HG03521 (cell line): ENCODE measurements around the gene GALNTL6.
"Not testable (repeated sequence)": the region's sequence is repeated elsewhere in the genome, so short reads cannot be mapped to it uniquely, and the experiment has no call there.

Experiments
- ATAC-seq: cut with Tn5 transposase; IDR thresholded peaks from one replicate; pipeline ENCODE4 v1.9.1; 2021; ENCODE audit warnings: mild to moderate bottlenecking, moderate library complexity; ENCODE audit not compliant: unreplicated experiment

GALNTL6 gene

GRCh38 chr4:172785613-172786012 is 972.4 kb downstream of the GALNTL6 start:
- ATAC-seq = no peak

GRCh38 chr4:172786039-172786792 is 973.0 kb downstream of the GALNTL6 start:
- ATAC-seq = no peak

DNA sequence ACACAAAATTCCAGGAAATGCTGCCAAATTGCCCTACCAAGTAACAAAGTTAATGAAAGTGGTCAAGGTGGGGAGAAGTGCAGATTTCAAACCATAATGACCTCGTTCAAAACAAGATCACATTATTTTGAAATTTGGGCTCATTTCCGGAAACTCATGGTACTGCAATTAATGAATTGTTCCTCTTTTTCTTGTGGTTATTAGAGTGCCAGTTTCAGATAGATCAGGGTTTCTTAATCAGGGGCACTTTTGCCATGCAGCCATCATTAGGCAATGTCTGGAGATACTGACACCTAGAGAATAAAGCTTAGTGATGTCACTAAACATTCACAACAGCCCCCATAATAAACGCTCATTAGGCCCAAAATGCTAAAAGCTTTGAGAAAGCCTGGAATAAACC is 973.9 kb downstream of the GALNTL6 start:
- no peak for ATAC-seq

GRCh38 chr4:172791841-172792240 is 978.6 kb downstream of the GALNTL6 start:
- ATAC-seq = no peak

- ATAC-seq = no peak
Measured at GRCh38 chr4:172793565-172794306, 980.5 kb downstream of the GALNTL6 start.

GRCh38 chr4:172794307-172794703 is 981.1 kb downstream of the GALNTL6 start:
- no peak for ATAC-seq

- not testable (repeated sequence) for ATAC-seq
Measured at GRCh38 chr4:172797281-172797680, 984.1 kb downstream of the GALNTL6 start.

DNA sequence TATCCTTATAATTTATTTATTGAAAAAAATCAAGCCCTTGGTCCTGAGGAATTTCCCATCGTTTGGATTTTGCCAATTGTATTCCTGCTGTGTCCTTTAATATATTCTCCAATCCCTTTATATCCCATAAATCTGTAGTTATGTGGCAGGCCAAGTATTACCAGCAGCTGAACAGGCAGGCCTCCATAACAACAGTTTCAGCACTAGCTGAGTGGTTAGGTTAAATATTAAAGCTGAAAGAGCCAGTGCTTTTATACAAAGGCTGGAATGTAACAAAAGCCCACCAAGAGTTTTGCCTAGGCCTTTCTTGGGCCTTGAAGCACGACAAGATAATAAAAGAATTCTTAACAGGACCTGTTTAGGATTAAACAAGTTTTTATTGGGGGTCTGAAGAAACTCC is 988.8 kb downstream of the GALNTL6 start:
- ATAC-seq = no peak

- ATAC-seq = no peak
Measured at GRCh38 chr4:172806841-172807240, 993.6 kb downstream of the GALNTL6 start.

- no peak for ATAC-seq
Measured at GRCh38 chr4:172808196-172808595, 995.0 kb downstream of the GALNTL6 start.

DNA sequence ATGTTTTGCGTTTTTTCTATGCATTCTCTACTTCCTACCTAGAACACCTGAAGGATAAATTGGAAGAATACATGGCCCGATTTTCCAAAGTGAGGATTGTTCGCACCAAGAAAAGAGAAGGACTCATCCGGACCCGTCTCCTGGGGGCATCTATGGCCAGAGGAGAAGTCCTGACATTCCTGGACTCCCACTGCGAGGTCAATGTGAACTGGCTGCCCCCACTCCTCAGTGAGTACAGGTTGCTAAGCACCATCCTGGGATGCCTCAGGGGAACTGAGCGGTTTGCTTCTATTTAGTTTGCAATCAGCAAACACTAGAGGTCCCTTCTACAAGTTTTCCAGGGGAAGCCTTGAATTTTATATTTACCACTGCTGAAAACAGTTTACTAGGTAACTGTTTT is 996.1 kb downstream of the GALNTL6 start:
- ATAC-seq = no peak

DNA sequence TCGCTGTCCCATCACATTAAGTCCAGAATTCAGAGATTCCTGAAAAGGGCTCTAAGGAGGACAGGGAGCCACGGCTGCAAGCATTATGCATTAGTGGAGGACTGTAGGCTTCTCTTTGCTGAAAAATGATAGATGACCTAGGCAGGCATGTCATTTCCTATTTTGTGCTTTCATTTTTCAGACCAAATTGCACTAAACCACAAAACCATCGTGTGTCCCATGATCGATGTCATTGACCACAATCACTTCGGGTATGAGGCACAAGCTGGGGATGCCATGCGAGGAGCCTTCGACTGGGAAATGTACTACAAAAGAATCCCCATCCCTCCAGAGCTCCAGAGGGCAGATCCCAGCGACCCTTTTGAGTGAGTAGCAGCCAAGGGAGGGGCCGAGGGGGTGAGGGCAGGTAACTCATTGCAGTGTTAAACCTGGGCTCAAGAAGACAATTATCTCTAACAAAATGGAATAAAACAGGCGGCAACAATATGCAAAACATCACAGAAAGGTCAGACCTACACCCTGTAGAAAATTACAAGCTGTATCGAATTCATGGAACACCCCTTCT is 1000.2 kb downstream of the GALNTL6 start:
- peak; percentile 76 for ATAC-seq

- no peak for ATAC-seq
Measured at GRCh38 chr4:172815499-172816164, 1002.4 kb downstream of the GALNTL6 start.

- ATAC-seq = no peak
Measured at GRCh38 chr4:172818901-172819300, 1005.7 kb downstream of the GALNTL6 start.

GRCh38 chr4:172819353-172819752 is 1006.1 kb downstream of the GALNTL6 start:
- ATAC-seq = no peak

GRCh38 chr4:172822331-172822730 is 1009.1 kb downstream of the GALNTL6 start:
- no peak for ATAC-seq

GRCh38 chr4:172826346-172826745 is 1013.1 kb downstream of the GALNTL6 start:
- no peak for ATAC-seq

- ATAC-seq = no peak
Measured at GRCh38 chr4:172826861-172827260, 1013.7 kb downstream of the GALNTL6 start.

- ATAC-seq = no peak
Measured at GRCh38 chr4:172830295-172830764, 1017.1 kb downstream of the GALNTL6 start.

GRCh38 chr4:172836661-172837060 is 1023.5 kb downstream of the GALNTL6 start:
- no peak for ATAC-seq

- ATAC-seq = no peak
Measured at GRCh38 chr4:172838111-172838510, 1024.9 kb downstream of the GALNTL6 start.
